ENCODE measurements around the gene HPSE2. TPM values are rescaled to one million over a fixed set of nuclear protein-coding genes. Genes with fewer than 3 reads are reported as not detected.

The HPSE2 gene
- total and polyA plus RNA-seq, 2 donors, result 0.05 to 0.14 TPM

DNA sequence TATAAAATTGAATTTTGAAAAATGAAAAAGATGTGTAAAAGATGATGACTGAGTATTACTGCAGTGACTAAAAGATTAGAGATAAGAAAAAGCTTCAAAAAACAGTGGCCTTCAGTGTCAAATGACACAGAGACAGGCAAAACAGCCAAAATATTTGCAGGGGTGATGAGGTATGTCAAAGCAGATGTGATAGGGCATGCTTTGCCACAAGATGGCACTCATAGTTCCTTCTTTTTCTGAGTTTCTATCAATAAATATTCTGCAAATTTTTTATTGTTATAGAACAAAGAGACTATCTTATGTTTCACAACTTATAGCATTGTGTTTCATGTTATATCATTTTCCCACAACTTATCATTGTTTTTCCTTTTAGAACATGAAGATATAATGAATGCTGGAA lies 444.8 kb downstream of the HPSE2 start:
- no peaks in the 10 kb centered on the region for H3K36me3 ChIP-seq (ENCODE audit: control insufficient read depth in 2 of 2, insufficient read depth in 2 of 2, low read length in 1 of 2)
- H3K9me3 ChIP-seq (ENCODE audit: control insufficient read depth in 2 of 2, insufficient read depth in 1 of 2, low read length in 1 of 2), result no peaks in the 10 kb centered on the region
- no peaks in the 10 kb centered on the region for H3K27me3 ChIP-seq (ENCODE audit: control insufficient read depth in 2 of 2, insufficient read depth in 1 of 2, low read length in 1 of 2)
- H3K4me1 ChIP-seq (ENCODE audit: control insufficient read depth in 2 of 2, insufficient read depth in 2 of 2, low read length in 2 of 2), result no peaks in the 10 kb centered on the region
- no peak for DNase-seq (ENCODE audit: low read depth in 6 of 9, low spot score in 9 of 9)
- H3K4me3 ChIP-seq (ENCODE audit: low read length in 2 of 2), result no peak overlapping the region
- no peak overlapping the region for H3K27ac ChIP-seq (ENCODE audit: low read depth in 1 of 2, low read length in 1 of 2)

DNA sequence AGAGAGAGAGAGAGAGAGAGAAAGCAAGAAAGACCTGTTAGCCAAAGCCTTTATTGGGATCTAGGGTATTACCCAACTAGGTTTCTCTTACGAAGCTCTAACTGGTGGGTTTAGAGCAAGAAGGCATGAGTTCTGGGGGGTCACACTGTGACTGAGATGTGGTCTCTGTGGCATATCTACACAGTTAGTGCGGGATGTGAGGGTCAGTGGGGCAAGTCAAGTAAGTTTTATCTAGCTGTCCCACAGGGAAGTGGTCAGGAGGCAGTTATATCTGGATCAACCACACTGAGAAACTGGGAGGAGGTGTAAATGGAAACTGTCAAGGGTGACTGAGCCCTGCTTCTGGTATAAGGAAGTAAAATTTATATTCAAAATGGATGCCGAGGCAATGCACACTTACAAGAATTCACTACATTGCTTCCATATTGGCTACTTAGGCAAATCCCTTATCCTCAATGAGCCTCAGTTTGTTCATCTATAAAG lies 457.3 kb downstream of the HPSE2 start:
- H3K27ac ChIP-seq (ENCODE audit: low read depth in 1 of 2, low read length in 1 of 2), result no peak overlapping the region
- H3K4me1 ChIP-seq (ENCODE audit: control insufficient read depth in 2 of 2, insufficient read depth in 2 of 2, low read length in 2 of 2), result no peaks in the 10 kb centered on the region
- no peak for DNase-seq (ENCODE audit: low read depth in 6 of 9, low spot score in 9 of 9)
- no peaks in the 10 kb centered on the region for H3K36me3 ChIP-seq (ENCODE audit: control insufficient read depth in 2 of 2, insufficient read depth in 2 of 2, low read length in 1 of 2)
- WGBS, result 70% methylated on average over 3 of the region's 3 CpGs
- H3K27me3 ChIP-seq (ENCODE audit: control insufficient read depth in 2 of 2, insufficient read depth in 1 of 2, low read length in 1 of 2), result no peaks in the 10 kb centered on the region
- H3K9me3 ChIP-seq (ENCODE audit: control insufficient read depth in 2 of 2, insufficient read depth in 1 of 2, low read length in 1 of 2), result no peaks in the 10 kb centered on the region
- no peak overlapping the region for H3K4me3 ChIP-seq (ENCODE audit: low read length in 2 of 2)

DNA sequence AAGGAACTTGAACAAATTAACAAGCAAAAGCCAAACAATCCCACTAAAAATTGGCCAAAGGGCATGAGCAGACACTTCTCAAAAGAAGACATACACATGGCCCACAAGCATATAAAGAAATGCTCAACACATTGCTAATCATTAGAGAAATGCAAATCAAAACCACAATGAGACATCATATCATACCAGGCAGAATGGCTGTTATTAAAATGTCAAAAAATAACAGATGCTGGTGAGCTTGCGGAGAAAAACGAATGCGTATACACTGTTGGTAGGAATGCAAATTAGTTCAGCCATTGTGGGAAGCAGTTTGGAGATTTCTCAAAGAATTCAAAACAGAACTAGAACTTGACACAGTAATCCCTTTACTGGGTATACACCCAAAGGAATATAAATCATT lies 477.2 kb downstream of the HPSE2 start:
- WGBS, result 98% methylated on average over 3 of the region's 3 CpGs
- no peak for DNase-seq (ENCODE audit: low read depth in 6 of 9, low spot score in 9 of 9)

DNA sequence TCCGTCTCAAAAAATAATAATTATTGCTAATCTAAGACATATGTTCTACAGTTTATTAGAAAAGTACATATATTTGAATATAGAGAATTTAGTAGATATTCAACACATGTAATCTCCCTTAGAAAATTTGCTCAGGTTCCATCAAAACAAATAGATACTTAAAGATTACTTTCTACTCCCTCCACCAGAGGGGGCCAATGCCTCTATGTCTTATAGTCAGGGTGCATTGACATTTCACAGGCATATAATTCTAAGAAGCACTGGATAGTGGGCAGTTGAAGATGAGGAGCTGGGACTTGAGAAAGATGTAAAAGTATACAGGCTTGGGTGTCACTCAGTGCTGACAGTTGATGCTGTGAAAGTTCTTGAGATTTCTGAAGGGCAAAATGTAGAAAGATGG lies 487.4 kb downstream of the HPSE2 start:
- Histone ChIP-seq H3K27me3 (ENCODE audit: control insufficient read depth in 2 of 2, insufficient read depth in 1 of 2, low read length in 1 of 2) (no peaks in the 10 kb centered on the region), H3K4me3 (ENCODE audit: low read length in 2 of 2) (no peak overlapping the region), H3K36me3 (ENCODE audit: control insufficient read depth in 2 of 2, insufficient read depth in 2 of 2, low read length in 1 of 2) (no peaks in the 10 kb centered on the region), H3K9me3 (ENCODE audit: control insufficient read depth in 2 of 2, insufficient read depth in 1 of 2, low read length in 1 of 2) (no peaks in the 10 kb centered on the region), H3K27ac (ENCODE audit: low read depth in 1 of 2, low read length in 1 of 2) (no peak overlapping the region), H3K4me1 (ENCODE audit: control insufficient read depth in 2 of 2, insufficient read depth in 2 of 2, low read length in 2 of 2) (no peaks in the 10 kb centered on the region)
- DNase-seq (ENCODE audit: low read depth in 6 of 9, low spot score in 9 of 9), result peak in 3 of 9 donors; percentile 1 to 2 (median 2)
- WGBS, result 57% methylated on average over 1 of the region's 1 CpG

More for the DNA sequence above, 477.2 kb downstream of the HPSE2 start:
- no peaks in the 10 kb centered on the region for H3K4me1 ChIP-seq (ENCODE audit: control insufficient read depth in 2 of 2, insufficient read depth in 2 of 2, low read length in 2 of 2)
- no peaks in the 10 kb centered on the region for H3K36me3 ChIP-seq (ENCODE audit: control insufficient read depth in 2 of 2, insufficient read depth in 2 of 2, low read length in 1 of 2)
- H3K4me3 ChIP-seq (ENCODE audit: low read length in 2 of 2), result no peak overlapping the region
- H3K27me3 ChIP-seq (ENCODE audit: control insufficient read depth in 2 of 2, insufficient read depth in 1 of 2, low read length in 1 of 2), result no peaks in the 10 kb centered on the region
- peaks cover 0 to 2% of the 10 kb centered on the region in 2 donors for H3K9me3 ChIP-seq (ENCODE audit: control insufficient read depth in 2 of 2, insufficient read depth in 1 of 2, low read length in 1 of 2)
- no peak overlapping the region for H3K27ac ChIP-seq (ENCODE audit: low read depth in 1 of 2, low read length in 1 of 2)

DNA sequence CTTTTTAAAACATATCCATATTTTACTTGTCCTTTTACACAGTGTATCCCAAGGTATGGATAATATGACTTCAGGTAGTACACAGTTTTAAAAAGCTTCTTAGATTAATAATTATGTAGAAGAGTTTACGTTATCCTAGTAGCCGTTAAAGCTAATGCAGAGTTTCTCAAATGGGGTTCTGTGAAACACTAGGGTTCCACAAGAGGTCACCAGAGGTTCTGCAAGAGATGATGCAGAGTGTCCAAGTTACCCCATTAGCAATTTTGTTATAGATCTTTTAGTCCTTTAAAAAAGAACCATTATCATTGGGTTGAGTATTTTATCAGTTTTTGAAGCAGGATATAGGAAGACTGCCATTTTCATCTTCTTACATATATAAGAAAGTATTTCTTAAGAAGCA lies 490.0 kb downstream of the HPSE2 start:
- WGBS, result 93% methylated on average over 2 of the region's 2 CpGs

DNA sequence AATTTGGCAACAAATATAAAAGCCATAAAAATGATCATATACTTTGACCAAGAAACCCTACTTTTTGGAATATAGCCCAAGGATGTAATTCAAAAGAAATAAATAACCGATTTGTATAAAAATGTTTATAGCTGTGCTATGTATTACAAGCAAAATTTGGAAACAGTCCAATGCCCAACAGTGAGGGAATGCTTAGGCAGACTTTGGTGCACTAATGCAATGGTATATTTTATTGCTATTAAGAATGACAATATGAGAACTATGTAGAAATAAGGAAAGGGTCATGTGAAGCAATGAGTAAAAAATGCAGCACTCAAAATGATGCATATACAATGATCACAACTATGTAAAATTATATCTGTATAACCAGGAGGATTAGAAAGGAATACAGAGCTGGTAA lies 515.1 kb downstream of the HPSE2 start:
- no peaks in the 10 kb centered on the region for H3K4me1 ChIP-seq (ENCODE audit: control insufficient read depth in 2 of 2, insufficient read depth in 2 of 2, low read length in 2 of 2)
- WGBS, result 93% methylated on average over 1 of the region's 1 CpG
- H3K27ac ChIP-seq (ENCODE audit: low read depth in 1 of 2, low read length in 1 of 2), result no peak overlapping the region
- H3K27me3 ChIP-seq (ENCODE audit: control insufficient read depth in 2 of 2, insufficient read depth in 1 of 2, low read length in 1 of 2), result no peaks in the 10 kb centered on the region
- no peak for DNase-seq (ENCODE audit: low read depth in 6 of 9, low spot score in 9 of 9)
- H3K4me3 ChIP-seq (ENCODE audit: low read length in 2 of 2), result no peak overlapping the region
- H3K9me3 ChIP-seq (ENCODE audit: control insufficient read depth in 2 of 2, insufficient read depth in 1 of 2, low read length in 1 of 2), result no peaks in the 10 kb centered on the region
- no peaks in the 10 kb centered on the region for H3K36me3 ChIP-seq (ENCODE audit: control insufficient read depth in 2 of 2, insufficient read depth in 2 of 2, low read length in 1 of 2)

More for the DNA sequence above, 490.0 kb downstream of the HPSE2 start:
- no peak overlapping the region for H3K4me3 ChIP-seq (ENCODE audit: low read length in 2 of 2)
- H3K27me3 ChIP-seq (ENCODE audit: control insufficient read depth in 2 of 2, insufficient read depth in 1 of 2, low read length in 1 of 2), result no peaks in the 10 kb centered on the region
- H3K4me1 ChIP-seq (ENCODE audit: control insufficient read depth in 2 of 2, insufficient read depth in 2 of 2, low read length in 2 of 2), result no peaks in the 10 kb centered on the region
- H3K36me3 ChIP-seq (ENCODE audit: control insufficient read depth in 2 of 2, insufficient read depth in 2 of 2, low read length in 1 of 2), result no peaks in the 10 kb centered on the region
- no peaks in the 10 kb centered on the region for H3K9me3 ChIP-seq (ENCODE audit: control insufficient read depth in 2 of 2, insufficient read depth in 1 of 2, low read length in 1 of 2)
- no peak for DNase-seq (ENCODE audit: low read depth in 6 of 9, low spot score in 9 of 9)
- no peak overlapping the region for H3K27ac ChIP-seq (ENCODE audit: low read depth in 1 of 2, low read length in 1 of 2)

DNA sequence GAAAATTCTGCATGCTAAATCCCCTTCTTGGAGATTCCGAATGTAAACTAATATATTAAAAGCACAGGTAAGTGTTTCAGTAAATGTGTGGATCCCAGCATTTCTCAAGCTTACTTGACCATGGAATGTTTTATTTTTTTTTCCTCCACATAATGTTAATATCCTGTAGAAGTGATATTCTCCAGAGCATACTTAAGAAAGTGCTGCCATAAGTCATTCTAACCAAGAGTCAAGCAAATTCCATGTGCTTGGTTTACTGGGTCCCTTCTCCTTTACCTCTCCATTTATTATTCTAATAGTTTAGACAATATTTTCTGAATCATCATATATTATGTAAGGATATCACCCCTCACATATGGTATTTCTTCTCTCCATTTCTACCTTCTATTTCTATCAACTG lies 522.1 kb downstream of the HPSE2 start:
- WGBS, result 95% methylated on average over 1 of the region's 1 CpG
- Histone ChIP-seq H3K4me1 (ENCODE audit: control insufficient read depth in 2 of 2, insufficient read depth in 2 of 2, low read length in 2 of 2) (no peaks in the 10 kb centered on the region), H3K4me3 (ENCODE audit: low read length in 2 of 2) (no peak overlapping the region), H3K27me3 (ENCODE audit: control insufficient read depth in 2 of 2, insufficient read depth in 1 of 2, low read length in 1 of 2) (no peaks in the 10 kb centered on the region), H3K27ac (ENCODE audit: low read depth in 1 of 2, low read length in 1 of 2) (no peak overlapping the region), H3K9me3 (ENCODE audit: control insufficient read depth in 2 of 2, insufficient read depth in 1 of 2, low read length in 1 of 2) (no peaks in the 10 kb centered on the region), H3K36me3 (ENCODE audit: control insufficient read depth in 2 of 2, insufficient read depth in 2 of 2, low read length in 1 of 2) (no peaks in the 10 kb centered on the region)
- DNase-seq (ENCODE audit: low read depth in 6 of 9, low spot score in 9 of 9), result no peak

DNA sequence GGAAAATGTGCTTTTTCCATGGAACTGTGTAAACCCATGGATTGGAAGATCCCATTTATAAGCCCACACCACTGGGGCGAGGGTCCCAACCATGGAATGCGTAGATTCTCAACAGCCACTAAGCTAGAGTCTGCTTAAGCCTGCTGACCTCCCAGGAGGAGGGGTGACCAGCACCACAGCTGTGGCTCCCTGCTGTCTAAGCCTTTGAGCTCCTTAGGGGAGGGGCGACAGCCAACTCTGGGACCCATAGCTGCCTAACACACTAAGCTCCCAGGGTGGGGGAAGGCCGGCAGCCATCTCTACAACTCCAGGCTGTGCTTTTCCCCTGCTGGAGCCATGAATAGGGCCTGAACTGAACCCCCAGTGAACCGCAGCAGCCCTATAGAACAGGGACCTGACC lies 539.1 kb downstream of the HPSE2 start:
- peaks cover 0 to 5% of the 10 kb centered on the region in 2 donors for H3K9me3 ChIP-seq (ENCODE audit: control insufficient read depth in 2 of 2, insufficient read depth in 1 of 2, low read length in 1 of 2)
- no peak for DNase-seq (ENCODE audit: low read depth in 6 of 9, low spot score in 9 of 9)
- H3K4me1 ChIP-seq (ENCODE audit: control insufficient read depth in 2 of 2, insufficient read depth in 2 of 2, low read length in 2 of 2), result no peaks in the 10 kb centered on the region
- no peak overlapping the region for H3K4me3 ChIP-seq (ENCODE audit: low read length in 2 of 2)
- no peaks in the 10 kb centered on the region for H3K36me3 ChIP-seq (ENCODE audit: control insufficient read depth in 2 of 2, insufficient read depth in 2 of 2, low read length in 1 of 2)
- no peaks in the 10 kb centered on the region for H3K27me3 ChIP-seq (ENCODE audit: control insufficient read depth in 2 of 2, insufficient read depth in 1 of 2, low read length in 1 of 2)
- WGBS, result 83% methylated on average over 5 of the region's 5 CpGs
- H3K27ac ChIP-seq (ENCODE audit: low read depth in 1 of 2, low read length in 1 of 2), result no peak overlapping the region

DNA sequence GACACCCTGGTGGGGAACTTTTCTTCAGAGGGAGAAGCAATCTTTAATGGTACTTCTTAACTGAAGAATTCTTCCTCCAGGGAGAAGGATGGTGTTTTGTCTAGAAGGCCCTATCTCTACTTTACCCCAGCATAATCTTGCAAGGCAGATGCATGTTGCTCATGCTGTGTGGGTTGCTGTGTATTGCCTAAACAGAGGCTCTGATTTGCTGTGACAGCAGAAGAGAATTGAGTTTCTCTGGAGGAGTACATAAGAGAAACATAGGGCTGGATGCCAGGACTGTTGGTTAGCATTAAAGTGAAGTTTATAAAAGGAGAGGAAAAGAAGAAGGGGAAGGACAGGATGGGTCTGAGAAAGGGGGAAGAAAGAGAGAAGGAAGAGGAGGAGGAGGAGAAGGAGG lies 540.8 kb downstream of the HPSE2 start:
- DNase-seq (ENCODE audit: low read depth in 6 of 9, low spot score in 9 of 9), result no peak
- Histone ChIP-seq H3K27me3 (ENCODE audit: control insufficient read depth in 2 of 2, insufficient read depth in 1 of 2, low read length in 1 of 2) (no peaks in the 10 kb centered on the region), H3K4me1 (ENCODE audit: control insufficient read depth in 2 of 2, insufficient read depth in 2 of 2, low read length in 2 of 2) (no peaks in the 10 kb centered on the region), H3K27ac (ENCODE audit: low read depth in 1 of 2, low read length in 1 of 2) (no peak overlapping the region), H3K9me3 (ENCODE audit: control insufficient read depth in 2 of 2, insufficient read depth in 1 of 2, low read length in 1 of 2) (peaks cover 0 to 5% of the 10 kb centered on the region in 2 donors), H3K36me3 (ENCODE audit: control insufficient read depth in 2 of 2, insufficient read depth in 2 of 2, low read length in 1 of 2) (no peaks in the 10 kb centered on the region), H3K4me3 (ENCODE audit: low read length in 2 of 2) (no peak overlapping the region)

DNA sequence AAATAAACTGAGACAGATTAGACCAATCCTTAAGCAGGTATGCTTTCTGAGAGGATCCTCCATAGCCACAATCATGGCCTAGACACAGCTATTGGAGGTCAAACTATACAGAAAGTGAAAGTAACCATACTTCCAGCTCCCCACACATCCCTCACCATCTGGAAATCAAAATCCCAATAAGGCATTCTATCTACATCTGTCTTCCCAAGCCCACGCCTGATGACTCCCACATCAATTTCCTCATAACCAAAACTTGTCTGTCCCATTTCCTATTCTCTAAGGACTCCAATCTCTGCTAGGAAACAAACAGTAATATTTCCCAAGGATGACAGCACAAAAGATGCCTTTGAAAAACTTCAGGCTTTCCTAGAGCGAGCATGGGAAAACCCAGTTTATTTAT lies 541.6 kb downstream of the HPSE2 start:
- DNase-seq (ENCODE audit: low read depth in 6 of 9, low spot score in 9 of 9), result no peak
- WGBS, result 88% methylated on average over 2 of the region's 2 CpGs
- no peaks in the 10 kb centered on the region for H3K4me1 ChIP-seq (ENCODE audit: control insufficient read depth in 2 of 2, insufficient read depth in 2 of 2, low read length in 2 of 2)
- H3K36me3 ChIP-seq (ENCODE audit: control insufficient read depth in 2 of 2, insufficient read depth in 2 of 2, low read length in 1 of 2), result no peaks in the 10 kb centered on the region
- no peak overlapping the region for H3K27ac ChIP-seq (ENCODE audit: low read depth in 1 of 2, low read length in 1 of 2)
- H3K27me3 ChIP-seq (ENCODE audit: control insufficient read depth in 2 of 2, insufficient read depth in 1 of 2, low read length in 1 of 2), result no peaks in the 10 kb centered on the region
- no peak overlapping the region for H3K4me3 ChIP-seq (ENCODE audit: low read length in 2 of 2)
- H3K9me3 ChIP-seq (ENCODE audit: control insufficient read depth in 2 of 2, insufficient read depth in 1 of 2, low read length in 1 of 2), result peaks cover 0 to 5% of the 10 kb centered on the region in 2 donors
